GM23248 (cell line): ENCODE results near the gene ENOX2.

Source experiments
- EZH2 ChIP-seq: fragments of 200-600 bp; sonication (generic); IDR thresholded peaks from 2 replicates; pipeline ENCODE4 v1.6.1; 2018; ENCODE audit warnings: antibody characterized with exemption, mild to moderate bottlenecking; ENCODE audit not compliant: insufficient read depth, poor library complexity, severe bottlenecking
- EZH2phosphoT487 ChIP-seq: fragments of 200-600 bp; sonication (generic); IDR thresholded peaks from 2 replicates; pipeline ENCODE4 v1.6.1; 2018; ENCODE audit warnings: antibody characterized with exemption, moderate library complexity, mild to moderate bottlenecking, low read depth; ENCODE audit not compliant: insufficient read depth

GRCh38 chrX:130869239-130869638, 33.8 kb downstream of the ENOX2 start:
- TF ChIP-seq EZH2phosphoT487 (no peak), EZH2 (no peak)
